ENCODE measurements around the gene MOCOS. TPM values are rescaled to one million over a fixed set of nuclear protein-coding genes. Genes with fewer than 3 reads are reported as not detected.

Gene MOCOS
- total and polyA plus RNA-seq, 2 donors from 2014 or later, result 1.1 to 5.8 TPM

DNA sequence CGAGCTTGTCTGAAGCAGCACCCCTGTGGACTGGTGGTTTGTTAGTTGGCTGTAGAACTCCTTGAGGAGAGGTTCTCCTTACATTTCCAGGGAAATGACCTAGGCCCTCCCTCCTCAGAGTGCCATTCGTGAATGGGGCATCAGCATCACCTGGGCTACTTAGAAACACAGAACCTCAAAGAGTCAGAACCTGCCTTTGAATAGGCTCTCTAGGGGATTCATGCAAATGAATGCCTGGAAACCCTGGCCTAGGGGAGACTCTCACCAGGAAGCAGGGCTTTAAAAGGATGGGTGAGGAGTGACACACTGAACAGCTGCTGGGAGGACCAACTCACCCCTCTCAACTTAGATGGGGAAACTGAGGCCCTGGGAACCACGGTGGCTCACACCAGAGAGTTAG, 2.1 kb upstream of the MOCOS start:
- H3K9me3 ChIP-seq (ENCODE audit: control insufficient read depth in 2 of 3, insufficient read depth in 1 of 3, low read length in 3 of 3), result no peaks in the 10 kb centered on the region
- H3K4me3 ChIP-seq (ENCODE audit: low read length in 3 of 3), result no peak overlapping the region
- no peak overlapping the region for H3K27ac ChIP-seq (ENCODE audit: low read depth in 2 of 2, low read length in 2 of 2)
- TF ChIP-seq, protein P1, sequence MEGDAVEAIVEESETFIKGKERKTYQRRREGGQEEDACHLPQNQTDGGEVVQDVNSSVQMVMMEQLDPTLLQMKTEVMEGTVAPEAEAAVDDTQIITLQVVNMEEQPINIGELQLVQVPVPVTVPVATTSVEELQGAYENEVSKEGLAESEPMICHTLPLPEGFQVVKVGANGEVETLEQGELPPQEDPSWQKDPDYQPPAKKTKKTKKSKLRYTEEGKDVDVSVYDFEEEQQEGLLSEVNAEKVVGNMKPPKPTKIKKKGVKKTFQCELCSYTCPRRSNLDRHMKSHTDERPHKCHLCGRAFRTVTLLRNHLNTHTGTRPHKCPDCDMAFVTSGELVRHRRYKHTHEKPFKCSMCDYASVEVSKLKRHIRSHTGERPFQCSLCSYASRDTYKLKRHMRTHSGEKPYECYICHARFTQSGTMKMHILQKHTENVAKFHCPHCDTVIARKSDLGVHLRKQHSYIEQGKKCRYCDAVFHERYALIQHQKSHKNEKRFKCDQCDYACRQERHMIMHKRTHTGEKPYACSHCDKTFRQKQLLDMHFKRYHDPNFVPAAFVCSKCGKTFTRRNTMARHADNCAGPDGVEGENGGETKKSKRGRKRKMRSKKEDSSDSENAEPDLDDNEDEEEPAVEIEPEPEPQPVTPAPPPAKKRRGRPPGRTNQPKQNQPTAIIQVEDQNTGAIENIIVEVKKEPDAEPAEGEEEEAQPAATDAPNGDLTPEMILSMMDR (IDR thresholded peaks at IDR 0.05; ENCODE audit: borderline replicate concordance, extremely low read depth, insufficient read depth), result no peak
- H3K36me3 ChIP-seq (ENCODE audit: control insufficient read depth in 2 of 3, insufficient read depth in 3 of 3, low read length in 3 of 3), result no peaks in the 10 kb centered on the region
- no peak overlapping the region for H3K9ac ChIP-seq (ENCODE audit: low read length in 3 of 3)
- no peaks in the 10 kb centered on the region for H3K27me3 ChIP-seq (ENCODE audit: control insufficient read depth, insufficient read depth, low read length)
- peaks cover 0 to 5% (median 0%) of the 10 kb centered on the region in 3 donors for H3K4me1 ChIP-seq (ENCODE audit: control insufficient read depth in 2 of 3, insufficient read depth in 2 of 3, low read depth in 1 of 3, low read length in 3 of 3)
- DNase-seq (no peak), FAIRE-seq (no peak)
- intact Hi-C loops (cut with DNase I), result no loop called here

DNA sequence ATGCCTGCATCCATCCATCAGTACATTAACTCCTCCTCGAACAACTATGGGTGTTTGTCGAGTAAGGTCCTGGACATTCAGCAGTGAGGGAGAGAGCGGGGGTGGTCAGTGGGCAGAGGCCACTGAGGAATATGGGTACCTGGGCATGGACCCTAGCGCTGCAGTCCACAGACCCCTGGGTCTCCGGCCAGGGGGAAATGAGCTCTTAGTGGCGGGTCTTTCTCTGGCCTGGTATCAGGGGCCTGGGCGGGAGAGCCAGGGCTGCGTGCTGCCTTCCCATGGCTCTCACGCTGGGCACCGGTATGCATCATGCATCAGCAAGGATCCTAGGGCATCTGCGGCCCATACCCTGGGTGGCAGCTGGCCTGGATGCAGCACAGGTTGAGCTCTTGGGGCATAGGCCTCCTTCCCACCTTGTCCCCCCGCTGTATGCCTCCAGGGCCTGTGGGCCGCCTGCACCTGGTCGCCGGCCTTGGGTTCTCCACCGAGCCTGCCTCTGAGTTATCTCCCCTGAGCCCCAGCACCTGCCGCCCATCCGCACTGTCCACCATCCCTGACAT, 1.3 kb upstream of the MOCOS start:
- peak in 1 of 5 donors; percentile 47 for DNase-seq
- no peaks in the 10 kb centered on the region for H3K9me3 ChIP-seq (ENCODE audit: control insufficient read depth in 2 of 3, insufficient read depth in 1 of 3, low read length in 3 of 3)
- H3K9ac ChIP-seq (ENCODE audit: low read length in 3 of 3), result no peak overlapping the region
- no peaks in the 10 kb centered on the region for H3K36me3 ChIP-seq (ENCODE audit: control insufficient read depth in 2 of 3, insufficient read depth in 3 of 3, low read length in 3 of 3)
- TF ChIP-seq, protein P1 (IDR thresholded peaks at IDR 0.05; ENCODE audit: borderline replicate concordance, extremely low read depth, insufficient read depth), result no peak
- intact Hi-C loops (cut with DNase I), result no loop called here
- H3K27me3 ChIP-seq (ENCODE audit: control insufficient read depth, insufficient read depth, low read length), result no peaks in the 10 kb centered on the region
- H3K4me3 ChIP-seq (ENCODE audit: low read length in 3 of 3), result no peak overlapping the region
- no peak overlapping the region for H3K27ac ChIP-seq (ENCODE audit: low read depth in 2 of 2, low read length in 2 of 2)
- H3K4me1 ChIP-seq (ENCODE audit: control insufficient read depth in 2 of 3, insufficient read depth in 2 of 3, low read depth in 1 of 3, low read length in 3 of 3), result peaks cover 0 to 5% (median 0%) of the 10 kb centered on the region in 3 donors
- FAIRE-seq, result no peak

- TF ChIP-seq, protein P1 (IDR thresholded peaks at IDR 0.05; ENCODE audit: borderline replicate concordance, extremely low read depth, insufficient read depth), result no peak
- Histone ChIP-seq H3K4me1 (ENCODE audit: control insufficient read depth in 2 of 3, insufficient read depth in 2 of 3, low read depth in 1 of 3, low read length in 3 of 3) (peaks cover 0 to 5% (median 0%) of the 10 kb centered on the region in 3 donors), H3K9ac (ENCODE audit: low read length in 3 of 3) (peak overlapping the region in 2 of 3 donors; percentile 27 to 62), H3K27ac (ENCODE audit: low read depth in 2 of 2, low read length in 2 of 2) (no peak overlapping the region), H3K27me3 (ENCODE audit: control insufficient read depth, insufficient read depth, low read length) (no peaks in the 10 kb centered on the region), H3K9me3 (ENCODE audit: control insufficient read depth in 2 of 3, insufficient read depth in 1 of 3, low read length in 3 of 3) (no peaks in the 10 kb centered on the region), H3K36me3 (ENCODE audit: control insufficient read depth in 2 of 3, insufficient read depth in 3 of 3, low read length in 3 of 3) (no peaks in the 10 kb centered on the region), H3K4me3 (ENCODE audit: low read length in 3 of 3) (peak overlapping the region; percentile 65 to 86 (median 65))
- FAIRE-seq (no peak), DNase-seq (peak; percentile 26 to 85 (median 46))
- intact Hi-C loops (cut with DNase I), result no loop called here
Measured at GRCh38 chr18:36186461-36187192, 670 bp upstream of the MOCOS start.
